Endothelial cell of umbilical vein (primary cell): Measurements from ENCODE around the gene CELSR3.

Experiments
- EZH2 ChIP-seq: IDR thresholded peaks from 2 replicates; pipeline ENCODE4 v1.6.1; 2012; ENCODE audit warnings: borderline replicate concordance, low read depth, mild to moderate bottlenecking, moderate library complexity, low read length, inconsistent platforms; ENCODE audit not compliant: severe bottlenecking
- GATA2 ChIP-seq: IDR thresholded peaks from 2 replicates; pipeline ENCODE4 v1.7.0; 2011; ENCODE audit warnings: low read depth, mild to moderate bottlenecking, moderate library complexity, mixed read lengths, low read length; ENCODE audit not compliant: insufficient read length, insufficient read depth
- POLR2A ChIP-seq: IDR thresholded peaks from 2 replicates; pipeline ENCODE4 v1.6.1; 2012; ENCODE audit warnings: low read depth, mild to moderate bottlenecking, control low read depth, low read length
- TF ChIP-seq, protein P1 (sequence below), 2 donors: IDR thresholded peaks; 1 replicate in 1 of 2; 2 replicates in 1 of 2; pipeline ENCODE4 v1.5.1; 2011; ENCODE audit warnings: low read length in 2 of 2, mild to moderate bottlenecking in 2 of 2, moderate library complexity in 2 of 2, control low read depth in 1 of 2, inconsistent platforms in 1 of 2, low read depth in 1 of 2; ENCODE audit not compliant: insufficient read depth in 1 of 2; ENCODE audit errors: extremely low read depth in 1 of 2

- TF ChIP-seq, protein P1, sequence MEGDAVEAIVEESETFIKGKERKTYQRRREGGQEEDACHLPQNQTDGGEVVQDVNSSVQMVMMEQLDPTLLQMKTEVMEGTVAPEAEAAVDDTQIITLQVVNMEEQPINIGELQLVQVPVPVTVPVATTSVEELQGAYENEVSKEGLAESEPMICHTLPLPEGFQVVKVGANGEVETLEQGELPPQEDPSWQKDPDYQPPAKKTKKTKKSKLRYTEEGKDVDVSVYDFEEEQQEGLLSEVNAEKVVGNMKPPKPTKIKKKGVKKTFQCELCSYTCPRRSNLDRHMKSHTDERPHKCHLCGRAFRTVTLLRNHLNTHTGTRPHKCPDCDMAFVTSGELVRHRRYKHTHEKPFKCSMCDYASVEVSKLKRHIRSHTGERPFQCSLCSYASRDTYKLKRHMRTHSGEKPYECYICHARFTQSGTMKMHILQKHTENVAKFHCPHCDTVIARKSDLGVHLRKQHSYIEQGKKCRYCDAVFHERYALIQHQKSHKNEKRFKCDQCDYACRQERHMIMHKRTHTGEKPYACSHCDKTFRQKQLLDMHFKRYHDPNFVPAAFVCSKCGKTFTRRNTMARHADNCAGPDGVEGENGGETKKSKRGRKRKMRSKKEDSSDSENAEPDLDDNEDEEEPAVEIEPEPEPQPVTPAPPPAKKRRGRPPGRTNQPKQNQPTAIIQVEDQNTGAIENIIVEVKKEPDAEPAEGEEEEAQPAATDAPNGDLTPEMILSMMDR (IDR thresholded peaks at IDR 0.05; ENCODE audit: extremely low read depth in 1 of 2, insufficient read depth in 1 of 2, low read depth in 1 of 2, low read length in 2 of 2) = no peak
- no peak for TF ChIP-seq POLR2A
- no peak for TF ChIP-seq EZH2
- no peak for TF ChIP-seq GATA2
Observed at GRCh38 chr3:48648188-48648850, 14.4 kb downstream of the CELSR3 start.
